Astrocyte of the cerebellum (primary cell): ENCODE results near the gene HOXA5.

Experiments used
- DNase-seq: peaks from one replicate; pipeline ENCODE4 v3.0.0-alpha.2; 2011; ENCODE audit warnings: low read depth
- H3K4me3 ChIP-seq: 2 replicates; pipeline ENCODE4 v1.5.1; 2011; ENCODE audit warnings: mild to moderate bottlenecking, low read depth, low read length, moderate library complexity
- CTCF ChIP-seq: IDR thresholded peaks from 2 replicates; pipeline ENCODE4 v1.5.1; 2012; ENCODE audit warnings: low read length, low read depth, moderate library complexity, mild to moderate bottlenecking; ENCODE audit errors: missing control alignments
- in situ Hi-C: cut with HindIII; loops from 2 replicates; pipeline ENCODE4 v1.10.0; 2017; ENCODE audit warnings: low sequenced_read_pairs

Gene HOXA5

GRCh38 chr7:27143023-27143949 is at the start of gene HOXA5:
HOXA5 (minus strand) TSS chr7:27143681; CDS start chr7:27143607, 74 bp downstream.
- in situ Hi-C loops = no loop called here
- TF ChIP-seq CTCF = peak; percentile 73
- H3K4me3 ChIP-seq = peak within 1 kb of the TSS; percentile 31

GRCh38 chr7:27192546-27193334 is 49.3 kb upstream of the HOXA5 start:
- in situ Hi-C loops = no loop called here
- no peak for TF ChIP-seq CTCF
- no peak overlapping the region for H3K4me3 ChIP-seq
- no peak for DNase-seq

More at GRCh38 chr7:27143023-27143949, at the start of gene HOXA5:
- no peak for DNase-seq

GRCh38 chr7:27191833-27192545 is 48.5 kb upstream of the HOXA5 start:
- TF ChIP-seq CTCF = no peak
- in situ Hi-C loops = no loop called here
- no peak for DNase-seq
- no peak overlapping the region for H3K4me3 ChIP-seq

GRCh38 chr7:27191161-27191731 is 47.8 kb upstream of the HOXA5 start:
- TF ChIP-seq CTCF = no peak
- H3K4me3 ChIP-seq = no peak overlapping the region
- no peak for DNase-seq
- in situ Hi-C loops = no loop called here

- in situ Hi-C loops = no loop called here
- DNase-seq = no peak
- TF ChIP-seq CTCF = no peak
- H3K4me3 ChIP-seq = no peak overlapping the region
These were observed 46.7 kb upstream of the HOXA5 start for GRCh38 chr7:27189997-27190748.
